Keratinocyte (primary cell): Measurements from ENCODE around the gene RNF180. TPM values are rescaled to one million over a fixed set of nuclear protein-coding genes. Genes with fewer than 3 reads are reported as not detected.

ENCODE experiments used
- DNase-seq: peaks from one replicate; pipeline ENCODE4 v3.0.0-alpha.2; 2011; ENCODE audit warnings: low read depth, missing footprints, low spot score
- FAIRE-seq: peaks from 2 replicates; lab custom pipeline; 2011; peaks lifted over from hg19 to GRCh38; lab: Jason Lieb, UNC
- H2AFZ ChIP-seq: 2 replicates; pipeline ENCODE4 v1.6.0; 2012; ENCODE audit warnings: low read length, control low read depth, inconsistent platforms; ENCODE audit not compliant: control insufficient read depth
- H3K27ac ChIP-seq: 2 replicates; pipeline ENCODE4 v1.5.1; 2011; ENCODE audit warnings: low read length; ENCODE audit not compliant: control insufficient read depth, insufficient read depth
- H3K27me3 ChIP-seq: 3 replicates; pipeline ENCODE4 v1.6.0; 2011; ENCODE audit warnings: low read length; ENCODE audit not compliant: control insufficient read depth, insufficient read depth; ENCODE audit errors: extremely low read depth
- H3K36me3 ChIP-seq, 2 experiments: 2 replicates in 1 of 2; 3 replicates in 1 of 2; pipeline ENCODE4 v1.5.1; 2011; ENCODE audit warnings: low read length in 2 of 2, mild to moderate bottlenecking in 1 of 2; ENCODE audit not compliant: control insufficient read depth in 2 of 2, insufficient read depth in 2 of 2; ENCODE audit errors: extremely low read depth in 1 of 2
- H3K4me1 ChIP-seq: 3 replicates; pipeline ENCODE4 v1.5.1; 2011; ENCODE audit warnings: low read length; ENCODE audit not compliant: control insufficient read depth, insufficient read depth; ENCODE audit errors: extremely low read depth
- H3K4me2 ChIP-seq: 3 replicates; pipeline ENCODE4 v1.6.0; 2011; ENCODE audit warnings: low read depth, low read length; ENCODE audit not compliant: control insufficient read depth, insufficient read depth; ENCODE audit errors: extremely low read depth
- H3K4me3 ChIP-seq, 3 experiments: fragments of 200-600 bp in 1 of 3; sonication (generic) in 1 of 3; 2 replicates in 2 of 3; 3 replicates in 1 of 3; pipeline ENCODE4 v1.5.1; 2011 to 2016; ENCODE audit warnings: low read length in 3 of 3, mild to moderate bottlenecking in 3 of 3, control low read depth in 2 of 3, inconsistent platforms in 1 of 3, low read depth in 1 of 3, mixed read lengths in 1 of 3, mixed run types in 1 of 3, moderate library complexity in 1 of 3; ENCODE audit not compliant: control insufficient read depth in 2 of 3, insufficient read depth in 2 of 3; ENCODE audit errors: extremely low read depth in 1 of 3
- H3K79me2 ChIP-seq: 2 replicates; pipeline ENCODE4 v1.6.0; 2012; ENCODE audit warnings: low read length; ENCODE audit not compliant: control insufficient read depth, insufficient read depth
- H3K9ac ChIP-seq: 3 replicates; pipeline ENCODE4 v1.6.0; 2011; ENCODE audit warnings: low read length; ENCODE audit not compliant: control insufficient read depth, insufficient read depth; ENCODE audit errors: extremely low read depth
- H3K9me1 ChIP-seq: 3 replicates; pipeline ENCODE4 v1.6.0; 2011; ENCODE audit warnings: low read length; ENCODE audit not compliant: control insufficient read depth, insufficient read depth; ENCODE audit errors: extremely low read depth
- H3K9me3 ChIP-seq: 2 replicates; pipeline ENCODE4 v1.5.1; 2012; ENCODE audit warnings: low read depth, low read length; ENCODE audit not compliant: control insufficient read depth
- H4K20me1 ChIP-seq: 3 replicates; pipeline ENCODE4 v1.6.0; 2011; ENCODE audit warnings: low read length; ENCODE audit not compliant: control insufficient read depth, insufficient read depth; ENCODE audit errors: extremely low read depth
- CTCF ChIP-seq, 3 experiments: IDR thresholded peaks in 1 of 3; conservative IDR thresholded peaks in 1 of 3; optimal IDR thresholded peaks in 1 of 3; 2 replicates in 2 of 3; 3 replicates in 1 of 3; pipeline versions ENCODE3 to v1.5.1; 2011; ENCODE audit warnings: low read length in 3 of 3, mild to moderate bottlenecking in 3 of 3, moderate library complexity in 2 of 3, control low read depth in 1 of 3, inconsistent platforms in 1 of 3; ENCODE audit not compliant: insufficient read depth in 2 of 3; ENCODE audit errors: extremely low read depth in 1 of 3
- EZH2 ChIP-seq: IDR thresholded peaks from one replicate; pipeline ENCODE4 v1.6.1; 2012; ENCODE audit warnings: inconsistent platforms, mild to moderate bottlenecking, low read length, moderate library complexity
- dilution Hi-C: fragments of 300-500 bp; cut with MboI; formaldehyde crosslinking; loops from one replicate; pipeline ENCODE4 v1.7.0; 2020; ENCODE audit warnings: low sequenced_read_pairs; ENCODE audit not compliant: extremely low pct_ligation_motif_present
- polyA plus RNA-seq, 5 experiments: library from polyadenylated mRNA; depleted of rRNA in 3 of 5; stranded (reverse) in 3 of 5; stranded (forward) in 1 of 5; unstranded in 1 of 5; fragments of >200 nt; gene quantifications; 1 replicate in 1 of 5; 2 replicates in 3 of 5; 3 replicates in 1 of 5; pipeline versions ENCODE4 v1.2.1 to v1.2.3, GENCODE V29; 2011 to 2012; ENCODE audit warnings: missing spikeins in 2 of 5, low read depth in 1 of 5, low replicate concordance in 1 of 5

RNF180 gene
- polyA plus RNA-seq, 1 donor (not counting 4 experiments of a cell fraction or from before 2014, with no cell fraction given): 2.4 TPM

- FAIRE-seq (no peak), DNase-seq (no peak)
- Histone ChIP-seq H3K9ac (no peak overlapping the region), H3K27ac (no peak overlapping the region), H4K20me1 (no peaks in the 10 kb centered on the region), H3K4me2 (no peak overlapping the region), H2AFZ (no peak overlapping the region), H3K4me3 (no peak overlapping the region), H3K9me3 (no peaks in the 10 kb centered on the region), H3K9me1 (no peaks in the 10 kb centered on the region), H3K4me1 (no peaks in the 10 kb centered on the region), H3K36me3 (no peaks in the 10 kb centered on the region), H3K27me3 (no peaks in the 10 kb centered on the region), H3K79me2 (no peaks in the 10 kb centered on the region)
- dilution Hi-C loops: no loop called here
- no peak for TF ChIP-seq CTCF (optimal IDR thresholded peaks at IDR 0.05 in 1 of 3, IDR thresholded peaks at IDR 0.05 in 1 of 3, conservative IDR thresholded peaks at IDR 0.05 in 1 of 3; ENCODE audit: extremely low read depth in 1 of 3, insufficient read depth in 2 of 3, low read length in 3 of 3)
- TF ChIP-seq EZH2: no peak
These were observed 25.1 kb downstream of the RNF180 start for GRCh38 chr5:64190562-64191306.

- no peak for FAIRE-seq
These were observed 30.3 kb downstream of the RNF180 start for GRCh38 chr5:64195981-64196380.

More at GRCh38 chr5:64195981-64196380, 30.3 kb downstream of the RNF180 start:
- H3K4me2 ChIP-seq: no peak overlapping the region
- DNase-seq: no peak
- no peak overlapping the region for H3K4me3 ChIP-seq
- no peaks in the 10 kb centered on the region for H3K9me1 ChIP-seq
- no peaks in the 10 kb centered on the region for H3K36me3 ChIP-seq
- TF ChIP-seq CTCF (optimal IDR thresholded peaks at IDR 0.05 in 1 of 3, IDR thresholded peaks at IDR 0.05 in 1 of 3, conservative IDR thresholded peaks at IDR 0.05 in 1 of 3; ENCODE audit: extremely low read depth in 1 of 3, insufficient read depth in 2 of 3, low read length in 3 of 3): no peak
- H4K20me1 ChIP-seq: no peaks in the 10 kb centered on the region
- H3K27ac ChIP-seq: no peak overlapping the region
- H3K4me1 ChIP-seq: no peaks in the 10 kb centered on the region
- H3K9ac ChIP-seq: no peak overlapping the region
- no peaks in the 10 kb centered on the region for H3K9me3 ChIP-seq
- no peaks in the 10 kb centered on the region for H3K27me3 ChIP-seq
- no peak overlapping the region for H2AFZ ChIP-seq
- no peaks in the 10 kb centered on the region for H3K79me2 ChIP-seq
- dilution Hi-C loops: no loop called here
